Stimulated activated CD4-positive, alpha-beta T cell treated with anti-CD3 and anti-CD28 coated beads, Interleukin-12 subunit alpha, Interleukin-12 subunit beta, amount 100 ng/mL, for 4 hours (primary cell): ENCODE measurements around the gene GALNT17.
"Not testable (repeated sequence)": the region's sequence is repeated elsewhere in the genome, so short reads cannot be mapped to it uniquely, and the experiment has no call there.

Experiments used
- DNase-seq: peaks from one replicate; pipeline ENCODE4 v3.0.0-alpha.2; 2020

Gene GALNT17

GRCh38 chr7:71171476-71171875 is 39.5 kb downstream of the GALNT17 start:
- DNase-seq, result no peak

GRCh38 chr7:71173955-71174354 is 42.0 kb downstream of the GALNT17 start:
- DNase-seq, result no peak

GRCh38 chr7:71182438-71182935 is 50.5 kb downstream of the GALNT17 start:
- DNase-seq, result no peak

GRCh38 chr7:71184136-71184535 is 52.2 kb downstream of the GALNT17 start:
- DNase-seq, result no peak

- no peak for DNase-seq
Observed at GRCh38 chr7:71184609-71185008, 52.7 kb downstream of the GALNT17 start.

GRCh38 chr7:71186535-71187057 is 54.7 kb downstream of the GALNT17 start:
- DNase-seq, result no peak

- DNase-seq, result no peak
Observed at GRCh38 chr7:71191771-71192170, 59.8 kb downstream of the GALNT17 start.

GRCh38 chr7:71193099-71193810 is 61.3 kb downstream of the GALNT17 start:
- DNase-seq, result no peak

GRCh38 chr7:71198391-71198790 is 66.4 kb downstream of the GALNT17 start:
- DNase-seq, result no peak

GRCh38 chr7:71198887-71199286 is 66.9 kb downstream of the GALNT17 start:
- DNase-seq, result no peak

- DNase-seq, result no peak
Observed at GRCh38 chr7:71206184-71206583, 74.2 kb downstream of the GALNT17 start.

- DNase-seq, result no peak
Observed at GRCh38 chr7:71208881-71209280, 76.9 kb downstream of the GALNT17 start.

- DNase-seq, result not testable (repeated sequence)
Observed at GRCh38 chr7:71209484-71209883, 77.5 kb downstream of the GALNT17 start.

GRCh38 chr7:71210220-71210619 is 78.3 kb downstream of the GALNT17 start:
- no peak for DNase-seq

- not testable (repeated sequence) for DNase-seq
Observed at GRCh38 chr7:71212433-71212832, 80.5 kb downstream of the GALNT17 start.

- DNase-seq, result no peak
Observed at GRCh38 chr7:71216211-71216610, 84.3 kb downstream of the GALNT17 start.

GRCh38 chr7:71220210-71220695 is 88.3 kb downstream of the GALNT17 start:
- DNase-seq, result no peak

GRCh38 chr7:71221049-71221448 is 89.1 kb downstream of the GALNT17 start:
- no peak for DNase-seq

GRCh38 chr7:71221549-71221948 is 89.6 kb downstream of the GALNT17 start:
- no peak for DNase-seq

GRCh38 chr7:71227126-71227525 is 95.2 kb downstream of the GALNT17 start:
- DNase-seq, result no peak

- DNase-seq, result no peak
Observed at GRCh38 chr7:71229148-71229547, 97.2 kb downstream of the GALNT17 start.

GRCh38 chr7:71229699-71230098 is 97.8 kb downstream of the GALNT17 start:
- DNase-seq, result no peak

GRCh38 chr7:71235253-71235652 is 103.3 kb downstream of the GALNT17 start:
- no peak for DNase-seq

GRCh38 chr7:71236230-71237105 is 104.5 kb downstream of the GALNT17 start:
- no peak for DNase-seq
